Stimulated activated CD4-positive, alpha-beta T cell treated with anti-CD3 and anti-CD28 coated beads, TNF-alpha, amount 100 ng/mL, for 24 hours (primary cell): Measurements from ENCODE around the gene PRDX5.

Experiments used
- DNase-seq, 3 experiments: peaks; one replicate each; pipeline ENCODE4 v3.0.0-alpha.2; 2020; ENCODE audit warnings: low read depth in 3 of 3

Gene PRDX5

GRCh38 chr11:64324692-64325469 is 7.0 kb downstream of the PRDX5 start:
- no peak for DNase-seq

- no peak for DNase-seq
Observed at GRCh38 chr11:64327375-64327774, 9.5 kb downstream of the PRDX5 start.

GRCh38 chr11:64327993-64328392 is 10.1 kb downstream of the PRDX5 start:
- no peak for DNase-seq

GRCh38 chr11:64330888-64331287 is 13.0 kb downstream of the PRDX5 start:
- no peak for DNase-seq

- peak in 2 of 3 experiments; percentile 52 to 77 for DNase-seq
Observed at GRCh38 chr11:64331569-64332371, 13.8 kb downstream of the PRDX5 start.

GRCh38 chr11:64333556-64333955 is 15.6 kb downstream of the PRDX5 start:
- no peak for DNase-seq

- peak in 1 of 3 experiments; percentile 43 for DNase-seq
Observed at GRCh38 chr11:64334764-64335735, 17.1 kb downstream of the PRDX5 start.

- DNase-seq: no peak
Observed at GRCh38 chr11:64337538-64338249, 19.8 kb downstream of the PRDX5 start.

GRCh38 chr11:64338716-64339115 is 20.8 kb downstream of the PRDX5 start:
- DNase-seq: no peak

- DNase-seq: no peak
Observed at GRCh38 chr11:64339286-64339685, 21.4 kb downstream of the PRDX5 start.

GRCh38 chr11:64339754-64340408 is 22.0 kb downstream of the PRDX5 start, which contains the start of gene CCDC88B:
TSS of gene CCDC88B (plus strand) at chr11:64340204. CDS start at chr11:64340267, 63 bp downstream.
- DNase-seq: peak; percentile 56 to 86 (median 66)

GRCh38 chr11:64340671-64341335 is 22.9 kb downstream of the PRDX5 start:
- peak; percentile 62 to 81 (median 66) for DNase-seq

- no peak for DNase-seq
Observed at GRCh38 chr11:64341429-64341828, 23.5 kb downstream of the PRDX5 start.

- peak; percentile 78 to 93 (median 79) for DNase-seq
Observed at GRCh38 chr11:64341851-64342791, 24.2 kb downstream of the PRDX5 start.

- peak in 1 of 3 experiments; percentile 31 for DNase-seq
Observed at GRCh38 chr11:64342869-64343745, 25.2 kb downstream of the PRDX5 start.

- no peak for DNase-seq
Observed at GRCh38 chr11:64343767-64344559, 26.0 kb downstream of the PRDX5 start.

- no peak for DNase-seq
Observed at GRCh38 chr11:64344787-64345186, 26.9 kb downstream of the PRDX5 start.
